T follicular helper cell (primary cell): ENCODE data around the gene MAPK8IP1.

Experiments used
- DNase-seq: peaks from one replicate; pipeline ENCODE4 v3.0.0-alpha.2; 2020; ENCODE audit warnings: low read depth

The MAPK8IP1 gene

GRCh38 chr11:45942381-45942780, 56.9 kb downstream of the MAPK8IP1 start:
- no peak for DNase-seq

GRCh38 chr11:45945397-45945999, 60.0 kb downstream of the MAPK8IP1 start:
- no peak for DNase-seq

- DNase-seq: no peak
Observed at GRCh38 chr11:45947885-45948284, 62.4 kb downstream of the MAPK8IP1 start.

GRCh38 chr11:45948356-45948755, 62.9 kb downstream of the MAPK8IP1 start:
- DNase-seq: no peak

- DNase-seq: no peak
Observed at GRCh38 chr11:45949992-45950407, 64.5 kb downstream of the MAPK8IP1 start.
